Measurements from ENCODE around the gene AGPAT2. TPM values are rescaled to one million over a fixed set of nuclear protein-coding genes. Genes with fewer than 3 reads are reported as not detected.

The AGPAT2 gene
- total and polyA plus RNA-seq, 2 donors (not counting 1 experiment from before 2014, with no cell fraction given), result 25.1 to 43.3 TPM

- Histone ChIP-seq H4K20me1 (ENCODE audit: control insufficient read depth, extremely low read depth, insufficient read depth, low read length) (no peaks in the 10 kb centered on the region), H3K4me3 (replicated peaks in 1 of 4; ENCODE audit: control extremely low read depth in 1 of 4, insufficient read depth in 1 of 4, low read depth in 3 of 4, low read length in 4 of 4) (no peak overlapping the region), H3K4me1 (ENCODE audit: control insufficient read depth, extremely low read depth, insufficient read depth, low read length) (no peaks in the 10 kb centered on the region), H3K4me2 (ENCODE audit: extremely low read depth, insufficient read depth, low read length) (no peak overlapping the region), H3K79me2 (ENCODE audit: control insufficient read depth, insufficient read depth, low read length) (no peaks in the 10 kb centered on the region), H3K9me3 (ENCODE audit: control insufficient read depth, insufficient read depth, low read depth, low read length) (no peaks in the 10 kb centered on the region), H3K36me3 (ENCODE audit: control insufficient read depth, insufficient read depth, low read length) (no peaks in the 10 kb centered on the region), H3K9ac (ENCODE audit: insufficient read depth, low read length) (no peak overlapping the region), H3K27me3 (ENCODE audit: control insufficient read depth, insufficient read depth, low read length) (peaks cover 3% of the 10 kb centered on the region), H3K27ac (ENCODE audit: insufficient read depth, low read length) (no peak overlapping the region), H2AFZ (ENCODE audit: low read length) (no peak overlapping the region)
- DNase-seq (ENCODE audit: low read depth in 2 of 2), result no peak
- TF ChIP-seq EZH2 (IDR thresholded peaks at IDR 0.05; ENCODE audit: low read length, missing control alignments), result no peak
- TF ChIP-seq, protein P1, sequence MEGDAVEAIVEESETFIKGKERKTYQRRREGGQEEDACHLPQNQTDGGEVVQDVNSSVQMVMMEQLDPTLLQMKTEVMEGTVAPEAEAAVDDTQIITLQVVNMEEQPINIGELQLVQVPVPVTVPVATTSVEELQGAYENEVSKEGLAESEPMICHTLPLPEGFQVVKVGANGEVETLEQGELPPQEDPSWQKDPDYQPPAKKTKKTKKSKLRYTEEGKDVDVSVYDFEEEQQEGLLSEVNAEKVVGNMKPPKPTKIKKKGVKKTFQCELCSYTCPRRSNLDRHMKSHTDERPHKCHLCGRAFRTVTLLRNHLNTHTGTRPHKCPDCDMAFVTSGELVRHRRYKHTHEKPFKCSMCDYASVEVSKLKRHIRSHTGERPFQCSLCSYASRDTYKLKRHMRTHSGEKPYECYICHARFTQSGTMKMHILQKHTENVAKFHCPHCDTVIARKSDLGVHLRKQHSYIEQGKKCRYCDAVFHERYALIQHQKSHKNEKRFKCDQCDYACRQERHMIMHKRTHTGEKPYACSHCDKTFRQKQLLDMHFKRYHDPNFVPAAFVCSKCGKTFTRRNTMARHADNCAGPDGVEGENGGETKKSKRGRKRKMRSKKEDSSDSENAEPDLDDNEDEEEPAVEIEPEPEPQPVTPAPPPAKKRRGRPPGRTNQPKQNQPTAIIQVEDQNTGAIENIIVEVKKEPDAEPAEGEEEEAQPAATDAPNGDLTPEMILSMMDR (conservative IDR thresholded peaks at IDR 0.05 in 1 of 2, IDR thresholded peaks at IDR 0.05 in 1 of 2; ENCODE audit: low read depth in 1 of 2, low read length in 2 of 2), result no peak
These were observed 18.1 kb downstream of the AGPAT2 start for GRCh38 chr9:136668983-136669790.

DNA sequence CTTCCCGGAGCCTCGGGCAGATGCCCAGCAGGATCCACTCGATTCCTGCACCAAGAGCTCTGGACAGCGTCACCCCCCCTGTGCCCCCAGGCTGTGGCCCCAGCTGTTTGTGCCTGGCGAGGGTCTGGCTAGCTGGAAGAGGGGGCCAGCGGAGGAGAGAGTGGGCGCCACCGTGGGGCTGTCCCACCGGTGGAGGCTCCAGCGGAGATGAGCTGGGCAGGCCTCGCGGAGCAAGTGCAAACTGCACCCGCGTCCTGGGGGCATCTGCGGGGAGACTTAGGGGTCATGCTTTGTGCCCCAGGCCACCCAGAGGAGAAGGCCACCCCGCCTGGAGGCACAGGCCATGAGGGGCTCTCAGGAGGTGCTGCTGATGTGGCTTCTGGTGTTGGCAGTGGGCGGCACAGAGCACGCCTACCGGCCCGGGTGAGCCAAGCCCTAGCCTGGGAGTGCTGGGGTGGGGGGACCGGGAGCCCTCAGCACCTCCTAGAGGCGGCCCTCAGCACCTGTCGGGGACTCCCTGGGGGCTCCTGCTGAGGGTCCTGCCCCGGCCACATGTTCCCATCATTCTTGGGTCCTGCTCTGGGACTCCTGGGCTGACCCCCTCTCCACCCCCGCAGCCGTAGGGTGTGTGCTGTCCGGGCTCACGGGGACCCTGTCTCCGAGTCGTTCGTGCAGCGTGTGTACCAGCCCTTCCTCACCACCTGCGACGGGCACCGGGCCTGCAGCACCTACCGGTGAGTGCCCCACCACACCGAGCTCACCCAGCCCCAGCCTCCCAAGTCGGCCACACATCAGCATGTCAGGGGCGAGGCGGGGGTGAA is 19.1 kb downstream of the AGPAT2 start:
- Histone ChIP-seq H3K4me2 (ENCODE audit: extremely low read depth, insufficient read depth, low read length) (no peak overlapping the region), H3K4me3 (replicated peaks in 1 of 4; ENCODE audit: control extremely low read depth in 1 of 4, insufficient read depth in 1 of 4, low read depth in 3 of 4, low read length in 4 of 4) (no peak overlapping the region), H3K4me1 (ENCODE audit: control insufficient read depth, extremely low read depth, insufficient read depth, low read length) (no peaks in the 10 kb centered on the region), H4K20me1 (ENCODE audit: control insufficient read depth, extremely low read depth, insufficient read depth, low read length) (no peaks in the 10 kb centered on the region), H3K79me2 (ENCODE audit: control insufficient read depth, insufficient read depth, low read length) (no peaks in the 10 kb centered on the region), H2AFZ (ENCODE audit: low read length) (no peak overlapping the region), H3K27me3 (ENCODE audit: control insufficient read depth, insufficient read depth, low read length) (peaks cover 3% of the 10 kb centered on the region), H3K9ac (ENCODE audit: insufficient read depth, low read length) (no peak overlapping the region), H3K27ac (ENCODE audit: insufficient read depth, low read length) (no peak overlapping the region), H3K36me3 (ENCODE audit: control insufficient read depth, insufficient read depth, low read length) (no peaks in the 10 kb centered on the region), H3K9me3 (ENCODE audit: control insufficient read depth, insufficient read depth, low read depth, low read length) (no peaks in the 10 kb centered on the region)
- no peak for DNase-seq (ENCODE audit: low read depth in 2 of 2)
- TF ChIP-seq, protein P1 (conservative IDR thresholded peaks at IDR 0.05 in 1 of 2, IDR thresholded peaks at IDR 0.05 in 1 of 2; ENCODE audit: low read depth in 1 of 2, low read length in 2 of 2), result no peak
- no peak for TF ChIP-seq EZH2 (IDR thresholded peaks at IDR 0.05; ENCODE audit: low read length, missing control alignments)

- H3K4me3 ChIP-seq (replicated peaks in 1 of 4; ENCODE audit: control extremely low read depth in 1 of 4, insufficient read depth in 1 of 4, low read depth in 3 of 4, low read length in 4 of 4), result no peak overlapping the region
- no peaks in the 10 kb centered on the region for H3K79me2 ChIP-seq (ENCODE audit: control insufficient read depth, insufficient read depth, low read length)
- no peaks in the 10 kb centered on the region for H3K9me3 ChIP-seq (ENCODE audit: control insufficient read depth, insufficient read depth, low read depth, low read length)
- H3K4me2 ChIP-seq (ENCODE audit: extremely low read depth, insufficient read depth, low read length), result no peak overlapping the region
- peaks cover 3% of the 10 kb centered on the region for H3K27me3 ChIP-seq (ENCODE audit: control insufficient read depth, insufficient read depth, low read length)
- H3K36me3 ChIP-seq (ENCODE audit: control insufficient read depth, insufficient read depth, low read length), result no peaks in the 10 kb centered on the region
- no peak overlapping the region for H2AFZ ChIP-seq (ENCODE audit: low read length)
- H3K27ac ChIP-seq (ENCODE audit: insufficient read depth, low read length), result no peak overlapping the region
- H4K20me1 ChIP-seq (ENCODE audit: control insufficient read depth, extremely low read depth, insufficient read depth, low read length), result no peaks in the 10 kb centered on the region
- H3K4me1 ChIP-seq (ENCODE audit: control insufficient read depth, extremely low read depth, insufficient read depth, low read length), result no peaks in the 10 kb centered on the region
- H3K9ac ChIP-seq (ENCODE audit: insufficient read depth, low read length), result no peak overlapping the region
- TF ChIP-seq EZH2 (IDR thresholded peaks at IDR 0.05; ENCODE audit: low read length, missing control alignments), result no peak
- TF ChIP-seq, protein P1 (conservative IDR thresholded peaks at IDR 0.05 in 1 of 2, IDR thresholded peaks at IDR 0.05 in 1 of 2; ENCODE audit: low read depth in 1 of 2, low read length in 2 of 2), result no peak
- no peak for DNase-seq (ENCODE audit: low read depth in 2 of 2)
These were observed 19.9 kb downstream of the AGPAT2 start for GRCh38 chr9:136667214-136667939.

Measured in fibroblast of lung (primary cell).